K562 (cell line): ENCODE measurements around the gene MRPL41. TPM values are rescaled to one million over a fixed set of nuclear protein-coding genes. Genes with fewer than 3 reads are reported as not detected.

ENCODE experiments used
- CBX1 ChIP-seq: sonication (generic); IDR thresholded peaks from 2 replicates; pipeline ENCODE4 v1.6.1; 2016; ENCODE audit warnings: antibody characterized with exemption, low read depth, mild to moderate bottlenecking
- DPF2 ChIP-seq: fragments of 450-650 bp; IDR thresholded peaks from 2 replicates; pipeline ENCODE4 v1.6.1; 2016
- ELF2 ChIP-seq: fragments of 250-450 bp; sonication (Bioruptor Pico); IDR thresholded peaks from 2 replicates; pipeline ENCODE4 v1.5.0; 2021; ENCODE audit warnings: mild to moderate bottlenecking
- EP400 ChIP-seq: fragments of 450-650 bp; IDR thresholded peaks from 2 replicates; pipeline ENCODE4 v1.6.1; 2017; ENCODE audit warnings: antibody characterized with exemption, mild to moderate bottlenecking, moderate library complexity
- HMGN3 ChIP-seq: IDR thresholded peaks from 2 replicates; pipeline ENCODE4 v1.6.1; 2011; ENCODE audit warnings: borderline replicate concordance, low read depth, mild to moderate bottlenecking, mixed read lengths, low read length; ENCODE audit not compliant: insufficient read length; ENCODE audit errors: extremely low read depth
- KLF13 ChIP-seq: fragments of 450-650 bp; IDR thresholded peaks from 2 replicates; pipeline ENCODE4 v1.6.1; 2016; ENCODE audit warnings: missing genetic modification characterization, low read depth, mild to moderate bottlenecking, missing compliant biosample characterization, moderate library complexity, borderline replicate concordance
- LEF1 ChIP-seq: fragments of 450-650 bp; IDR thresholded peaks from 2 replicates; pipeline ENCODE4 v1.6.1; 2016; ENCODE audit warnings: mild to moderate bottlenecking
- MAZ ChIP-seq, 2 experiments: fragments of 450-650 bp in 1 of 2; sonication (generic) in 1 of 2; formaldehyde crosslinking; IDR thresholded peaks in 1 of 2; conservative IDR thresholded peaks in 1 of 2; 2 replicates each; pipeline versions ENCODE4 v1.4.0 to v1.5.0; 2020; ENCODE audit warnings: mild to moderate bottlenecking in 1 of 2, missing genetic modification reagents in 1 of 2
- MBD2 ChIP-seq: sonication (generic); IDR thresholded peaks from 2 replicates; pipeline ENCODE4 v1.6.1; 2016; ENCODE audit warnings: low read depth, borderline replicate concordance
- MTA1 ChIP-seq: fragments of 450-650 bp; IDR thresholded peaks from 2 replicates; pipeline ENCODE4 v1.6.1; 2017; ENCODE audit warnings: borderline replicate concordance
- NELFE ChIP-seq: IDR thresholded peaks from 2 replicates; pipeline ENCODE4 v1.6.1; 2011; ENCODE audit warnings: mild to moderate bottlenecking; ENCODE audit not compliant: insufficient read depth, insufficient read length
- NR2C2 ChIP-seq, 2 experiments: fragments of 200-800 bp in 1 of 2; sonication (Bioruptor generic) in 1 of 2; sonication (generic) in 1 of 2; formaldehyde crosslinking in 1 of 2; IDR thresholded peaks; 2 replicates each; pipeline versions ENCODE4 v1.6.1 to v1.8.0; 2016 to 2022; ENCODE audit warnings: mild to moderate bottlenecking in 1 of 2, missing compliant biosample characterization in 1 of 2, missing genetic modification characterization in 1 of 2, missing genetic modification reagents in 1 of 2
- PCBP1 ChIP-seq: fragments of 200-400 bp; formaldehyde crosslinking; IDR thresholded peaks from 2 replicates; pipeline ENCODE4 v1.6.1; 2018; ENCODE audit warnings: mild to moderate bottlenecking, low read depth, low read length; ENCODE audit not compliant: poor library complexity, severe bottlenecking
- PHF8 ChIP-seq: fragments of 200-600 bp; sonication (generic); IDR thresholded peaks from 2 replicates; pipeline ENCODE4 v1.6.1; 2012; ENCODE audit warnings: mixed run types, mild to moderate bottlenecking, inconsistent platforms, low read length, moderate library complexity, borderline replicate concordance
- SMARCA4 ChIP-seq: fragments of 450-650 bp; IDR thresholded peaks from 2 replicates; pipeline ENCODE4 v1.6.1; 2016
- SREBF2 ChIP-seq: sonication (generic); formaldehyde crosslinking; IDR thresholded peaks from 2 replicates; pipeline ENCODE4 v1.4.0; 2020; ENCODE audit warnings: mild to moderate bottlenecking, missing genetic modification reagents
- SRSF1 ChIP-seq: fragments of 200-400 bp; formaldehyde crosslinking; IDR thresholded peaks from 2 replicates; pipeline ENCODE4 v1.6.1; 2017; ENCODE audit warnings: mild to moderate bottlenecking, low read depth, low read length, moderate library complexity
- ZNF165 ChIP-seq: fragments of 250-450 bp; sonication (Bioruptor Pico); IDR thresholded peaks from 2 replicates; pipeline ENCODE4 v1.4.0; 2020; ENCODE audit warnings: borderline replicate concordance
- ZNF263 ChIP-seq: sonication (generic); formaldehyde crosslinking; IDR thresholded peaks from 2 replicates; pipeline ENCODE4 v1.8.0; 2022; ENCODE audit warnings: mild to moderate bottlenecking, missing genetic modification reagents, borderline replicate concordance
- ZNF551 ChIP-seq: fragments of 250-450 bp; sonication (Bioruptor Pico); IDR thresholded peaks from 2 replicates; pipeline ENCODE4 v1.5.0; 2021; ENCODE audit warnings: mild to moderate bottlenecking, moderate library complexity
- ZNF695 ChIP-seq: fragments of 450-650 bp; formaldehyde crosslinking; IDR thresholded peaks from 2 replicates; pipeline ENCODE4 v1.4.0; 2020; ENCODE audit warnings: mild to moderate bottlenecking, moderate library complexity
- ZNF766 ChIP-seq: fragments of 200-800 bp; sonication (Bioruptor generic); conservative IDR thresholded peaks from 2 replicates; pipeline ENCODE4 v1.6.1; 2016; ENCODE audit warnings: missing genetic modification characterization, missing compliant biosample characterization
- polyA plus RNA-seq, 8 experiments: library from polyadenylated mRNA; depleted of rRNA in 4 of 8; stranded (reverse) in 5 of 8; unstranded in 3 of 8; fragments of >200 nt; fragmentation: Nextera tagmentation in 2 of 8; fragmentation: Illumina TruSeq in 1 of 8; extraction: Ambion mirVana in 2 of 8; extraction: Trizol in 1 of 8; gene quantifications; 2 replicates each; pipeline versions ENCODE4 v1.2.1 to v1.2.3, GENCODE V29; 2011 to 2014; ENCODE audit warnings: inconsistent platforms in 1 of 8, missing spikeins in 1 of 8
- total RNA-seq, 7 experiments: library from RNA; depleted of rRNA in 6 of 7; stranded (reverse); fragments of >200 nt in 6 of 7; fragmentation: Illumina TruSeq in 2 of 7; extraction: Trizol in 2 of 7; gene quantifications; 2 replicates each; pipeline versions ENCODE4 v1.2.1 to v1.2.3, GENCODE V29; 2011 to 2021; ENCODE audit warnings: low replicate concordance in 1 of 7
- TF ChIP-seq, protein P1 (sequence below): fragments of 450-650 bp; IDR thresholded peaks from one replicate; pipeline ENCODE4 v1.6.1; 2018; ENCODE audit warnings: mild to moderate bottlenecking, moderate library complexity; ENCODE audit not compliant: partially characterized antibody
- TF ChIP-seq, protein P2 (sequence below): fragments of 450-650 bp; formaldehyde crosslinking; IDR thresholded peaks from 2 replicates; pipeline ENCODE4 v1.4.0; 2020; ENCODE audit warnings: mild to moderate bottlenecking, moderate library complexity

The MRPL41 gene
- total and polyA plus RNA-seq, 9 of the 15 experiments (the other 6 are each of a cell fraction or from before 2014, with no cell fraction given) = 2.6 to 259 (median 21.6) TPM

DNA sequence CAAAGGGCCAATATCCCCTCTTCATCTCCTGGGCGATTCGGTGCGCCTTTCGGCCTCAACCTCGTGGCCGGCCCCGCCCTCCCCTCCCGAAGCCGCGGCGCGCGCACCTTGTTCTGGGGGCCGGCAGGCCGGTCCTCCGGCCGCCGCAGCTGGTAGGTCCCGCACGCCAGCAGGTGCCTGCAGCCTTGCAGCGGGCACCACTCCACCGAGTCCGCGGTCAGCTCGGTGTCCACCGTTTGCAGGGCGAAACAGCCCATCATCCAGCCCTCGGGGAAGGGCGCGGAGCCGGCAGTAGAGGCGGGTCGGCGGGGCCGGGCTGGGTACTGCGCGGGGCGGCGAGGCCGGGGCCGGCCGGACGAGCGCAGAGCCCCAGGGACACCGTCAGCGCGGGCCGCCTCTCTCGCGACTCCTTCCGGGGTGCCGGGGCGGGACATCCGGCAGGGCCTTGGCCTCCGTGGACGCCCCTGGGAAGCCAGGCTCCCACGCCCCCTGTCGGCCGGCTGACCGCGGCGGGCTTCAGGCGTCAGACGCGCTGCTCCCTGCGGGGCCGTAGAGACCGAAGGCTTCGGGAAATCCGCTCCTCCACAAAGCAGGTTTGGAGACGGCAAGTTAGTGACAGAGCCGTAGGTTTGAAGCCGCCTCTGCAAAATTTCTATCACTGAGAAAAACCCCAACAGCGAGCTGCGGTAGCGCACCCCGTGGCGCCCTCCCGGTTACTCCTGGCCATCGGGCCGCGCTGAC lies 27.0 kb downstream of the MRPL41 start, which contains the start of gene DPH7 (continued):
- TF ChIP-seq, protein P1, sequence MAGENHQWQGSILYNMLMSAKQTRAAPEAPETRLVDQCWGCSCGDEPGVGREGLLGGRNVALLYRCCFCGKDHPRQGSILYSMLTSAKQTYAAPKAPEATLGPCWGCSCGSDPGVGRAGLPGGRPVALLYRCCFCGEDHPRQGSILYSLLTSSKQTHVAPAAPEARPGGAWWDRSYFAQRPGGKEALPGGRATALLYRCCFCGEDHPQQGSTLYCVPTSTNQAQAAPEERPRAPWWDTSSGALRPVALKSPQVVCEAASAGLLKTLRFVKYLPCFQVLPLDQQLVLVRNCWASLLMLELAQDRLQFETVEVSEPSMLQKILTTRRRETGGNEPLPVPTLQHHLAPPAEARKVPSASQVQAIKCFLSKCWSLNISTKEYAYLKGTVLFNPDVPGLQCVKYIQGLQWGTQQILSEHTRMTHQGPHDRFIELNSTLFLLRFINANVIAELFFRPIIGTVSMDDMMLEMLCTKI = no peak
- TF ChIP-seq PCBP1 (no peak), ZNF263 (peak; percentile 15; the same call in 1 of the 2 replicates), LEF1 (no peak), MBD2 (peak; percentile 57; the same call in 1 of the 2 replicates), HMGN3 (peak; percentile 91), NR2C2 (CRISPR knock-in tag; IDR thresholded peaks at IDR 0.05) (peak; percentile 100), NR2C2 (tag; IDR thresholded peaks at IDR 0.05) (peak; percentile 100), KLF13 (tag) (peak; percentile 69; the same call in 1 of the 2 replicates), NELFE (no peak), PHF8 (peak; percentile 86; the same call in 1 of the 2 replicates), SREBF2 (no peak), DPF2 (no peak), MAZ (CRISPR knock-in tag; conservative IDR thresholded peaks at IDR 0.05 in 1 of 2, IDR thresholded peaks at IDR 0.05 in 1 of 2) (peak; percentile 81 to 91), EP400 (peak; percentile 88), ZNF165 (CRISPR knock-in tag) (no peak; the same call in 1 of the 2 replicates), CBX1 (peak; percentile 75; the same call in 1 of the 2 replicates), ELF2 (peak; percentile 52; the same call in 1 of the 2 replicates), ZNF766 (CRISPR knock-in tag) (0 out of 2 replicates have a peak, but pooled peaks have one; percentile 23), ZNF695 (CRISPR knock-in tag) (no peak), ZNF551 (no peak), SMARCA4 (no peak), SRSF1 (0 out of 2 replicates have a peak, but pooled peaks have one; percentile 21), MTA1 (no peak)
- TF ChIP-seq, protein P2, sequence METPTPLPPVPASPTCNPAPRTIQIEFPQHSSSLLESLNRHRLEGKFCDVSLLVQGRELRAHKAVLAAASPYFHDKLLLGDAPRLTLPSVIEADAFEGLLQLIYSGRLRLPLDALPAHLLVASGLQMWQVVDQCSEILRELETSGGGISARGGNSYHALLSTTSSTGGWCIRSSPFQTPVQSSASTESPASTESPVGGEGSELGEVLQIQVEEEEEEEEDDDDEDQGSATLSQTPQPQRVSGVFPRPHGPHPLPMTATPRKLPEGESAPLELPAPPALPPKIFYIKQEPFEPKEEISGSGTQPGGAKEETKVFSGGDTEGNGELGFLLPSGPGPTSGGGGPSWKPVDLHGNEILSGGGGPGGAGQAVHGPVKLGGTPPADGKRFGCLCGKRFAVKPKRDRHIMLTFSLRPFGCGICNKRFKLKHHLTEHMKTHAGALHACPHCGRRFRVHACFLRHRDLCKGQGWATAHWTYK = peak; percentile 93
